GM18519 (cell line): ENCODE measurements around the gene NPC1L1.
"Not testable (repeated sequence)": the region's sequence is repeated elsewhere in the genome, so short reads cannot be mapped to it uniquely, and the experiment has no call there.

Experiments used
- ATAC-seq: cut with Tn5 transposase; IDR thresholded peaks from one replicate; pipeline ENCODE4 v1.9.1; 2021; ENCODE audit warnings: mild to moderate bottlenecking, moderate library complexity; ENCODE audit not compliant: unreplicated experiment, low FRiP score

The NPC1L1 gene

GRCh38 chr7:44565097-44565794 is 24.1 kb upstream of the NPC1L1 start:
- no peak for ATAC-seq

DNA sequence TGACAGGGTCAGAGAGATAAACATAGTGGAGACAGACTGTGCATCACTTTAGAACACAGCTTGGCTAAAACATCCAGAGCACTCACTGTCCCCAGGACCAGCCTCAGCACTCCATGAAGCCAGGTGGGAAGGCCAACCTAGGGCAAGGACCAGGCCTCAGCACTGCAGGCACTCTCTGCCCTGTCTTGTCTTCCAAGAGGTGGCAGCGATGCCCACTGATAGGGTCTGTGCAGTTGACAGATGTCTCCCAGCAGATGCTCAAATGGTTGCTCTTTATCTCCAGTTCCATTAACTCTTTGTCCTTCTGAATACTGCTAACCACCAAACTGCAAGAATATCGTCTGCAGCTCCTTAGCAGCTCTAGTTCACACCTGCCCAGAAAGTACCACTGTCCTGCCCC is 23.5 kb upstream of the NPC1L1 start:
- ATAC-seq: no peak

DNA sequence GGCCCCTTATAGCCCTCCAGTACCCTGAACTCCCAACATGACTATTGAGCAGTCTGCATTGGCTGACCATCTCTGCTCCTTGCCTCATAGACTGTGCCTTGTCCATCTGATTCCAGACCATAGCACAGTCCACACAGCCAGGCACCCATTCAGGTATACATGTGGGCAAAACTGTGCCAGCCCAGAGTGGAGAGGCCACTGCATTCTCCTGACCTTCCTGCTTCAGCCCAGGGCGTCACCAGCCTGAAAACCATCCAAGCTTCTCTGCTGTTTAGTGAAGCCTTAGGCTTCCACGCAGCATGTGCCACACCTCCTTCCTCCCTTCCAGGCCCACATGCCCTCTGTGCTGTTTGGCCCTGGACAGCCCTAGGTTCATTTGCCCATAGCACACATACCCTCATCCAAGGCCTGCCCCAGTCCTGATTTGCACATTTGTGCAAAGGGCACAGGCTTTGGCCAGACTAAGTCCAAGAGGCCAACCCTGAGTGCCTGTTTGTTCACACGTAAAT is 22.1 kb upstream of the NPC1L1 start:
- ATAC-seq: no peak

GRCh38 chr7:44562622-44562962 is 21.5 kb upstream of the NPC1L1 start:
- not testable (repeated sequence) for ATAC-seq

DNA sequence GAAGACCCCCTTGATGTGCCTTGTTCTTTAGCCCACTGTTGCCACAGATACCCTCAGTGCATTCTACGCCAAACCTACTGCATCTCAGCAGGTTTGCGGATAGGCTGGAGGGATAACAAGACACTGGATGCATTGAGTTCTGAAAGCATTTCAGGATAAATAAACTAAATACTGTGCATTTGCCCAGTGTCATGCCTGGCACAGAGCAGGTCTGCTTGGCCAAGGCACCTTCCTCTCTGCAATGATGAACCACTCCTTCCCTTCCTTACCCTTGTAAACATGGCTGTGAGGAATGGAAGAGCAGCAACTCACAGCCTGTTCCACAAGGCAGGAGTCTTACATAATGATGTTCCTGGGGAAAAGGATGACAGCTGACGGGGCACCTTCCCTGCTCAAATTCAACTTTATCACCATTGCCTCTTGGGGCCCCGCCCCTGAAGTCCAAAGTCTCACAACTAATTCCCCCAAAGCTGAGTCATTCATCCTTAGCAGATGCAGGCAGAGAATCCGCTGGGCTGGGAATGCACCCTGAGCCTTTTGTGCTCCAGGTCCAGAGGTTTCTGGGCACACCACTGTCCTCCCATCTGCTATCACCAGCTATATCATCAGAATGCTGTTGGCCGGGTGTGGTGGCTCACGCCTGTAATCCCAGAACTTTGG is 21.0 kb upstream of the NPC1L1 start:
- ATAC-seq: no peak

DNA sequence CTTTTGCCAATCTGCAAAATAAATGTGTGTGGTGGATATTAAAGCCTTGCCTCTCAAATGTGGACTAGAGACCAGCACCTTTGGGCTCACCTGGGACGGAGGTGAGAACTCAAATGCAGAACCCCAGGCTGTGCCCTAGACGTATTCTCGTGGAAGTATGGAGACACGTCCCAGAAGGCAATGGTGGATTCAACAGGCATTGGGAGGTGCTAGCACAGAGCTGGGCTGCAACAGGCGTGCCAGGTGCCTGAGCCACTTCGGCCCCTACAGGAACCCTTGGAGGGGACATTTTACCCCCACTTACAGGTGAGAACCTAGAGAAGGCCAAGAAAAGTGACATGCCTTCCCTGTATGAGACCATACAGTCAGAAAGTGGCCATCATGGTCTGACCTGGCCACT is 20.4 kb upstream of the NPC1L1 start:
- no peak for ATAC-seq

DNA sequence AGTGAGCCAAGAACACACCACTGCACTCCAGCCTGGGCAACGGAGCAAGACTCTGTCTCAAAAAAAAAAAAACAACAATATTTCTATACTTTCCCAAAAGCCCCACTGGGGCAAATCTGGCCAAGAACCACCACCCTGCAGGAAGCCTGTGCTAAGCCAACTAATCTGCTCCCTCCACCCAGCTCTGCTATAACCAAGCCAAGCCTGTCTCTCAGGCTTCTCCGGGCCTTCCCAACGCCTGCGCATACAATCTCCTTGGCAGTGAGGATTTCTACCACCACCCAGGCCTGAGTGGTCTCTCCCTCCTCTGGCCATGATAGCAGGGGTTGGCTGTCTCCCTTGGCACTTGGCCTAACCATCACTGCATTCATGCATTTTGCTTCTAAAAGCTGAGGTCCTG is 18.4 kb upstream of the NPC1L1 start:
- no peak for ATAC-seq

DNA sequence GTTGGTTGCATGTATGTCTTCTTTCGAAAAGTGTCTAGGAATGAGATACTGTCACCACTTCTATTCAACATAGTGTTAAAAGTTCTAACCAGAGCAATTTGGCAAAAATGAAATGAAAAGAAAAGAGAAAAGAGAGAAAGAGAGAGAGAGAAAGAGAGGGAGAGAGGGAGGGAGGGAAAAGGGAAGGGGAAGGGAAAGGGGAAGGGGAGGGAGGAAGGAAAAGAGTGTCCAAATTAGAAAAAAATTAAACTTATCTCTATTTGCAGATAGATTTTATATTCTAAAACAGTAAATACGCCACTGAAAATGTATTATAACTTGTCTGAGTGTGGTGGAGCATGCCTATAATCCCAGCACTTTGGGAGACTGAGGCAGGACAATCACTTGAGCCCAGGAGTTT is 16.4 kb upstream of the NPC1L1 start:
- no peak for ATAC-seq

GRCh38 chr7:44555350-44555749 is 14.2 kb upstream of the NPC1L1 start:
- no peak for ATAC-seq

DNA sequence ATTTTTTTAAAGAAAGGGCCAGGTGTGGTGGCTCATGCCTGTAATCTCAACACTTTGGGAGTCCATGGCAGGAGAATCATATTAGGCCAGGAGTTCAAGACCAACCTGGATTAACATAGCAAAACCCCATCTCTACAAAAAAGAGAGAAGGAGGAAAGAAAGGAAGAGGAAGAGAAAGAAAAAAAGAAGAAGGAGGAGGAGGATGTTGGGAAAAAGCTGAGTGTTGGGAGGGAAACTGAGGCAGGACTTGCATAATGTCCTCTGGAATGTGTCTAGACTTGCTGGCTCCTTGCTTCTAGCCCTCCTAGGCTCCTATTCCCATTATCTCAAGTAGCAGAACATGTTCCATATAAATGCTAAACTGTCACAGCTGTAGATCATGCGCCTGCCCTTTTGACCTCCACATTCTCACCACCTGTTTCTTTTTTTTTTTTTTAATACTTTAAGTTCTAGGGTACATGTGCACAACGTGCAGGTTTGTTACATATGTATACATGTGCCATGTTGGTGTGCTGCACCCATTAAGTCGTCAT is 11.4 kb upstream of the NPC1L1 start:
- ATAC-seq: not testable (repeated sequence)

DNA sequence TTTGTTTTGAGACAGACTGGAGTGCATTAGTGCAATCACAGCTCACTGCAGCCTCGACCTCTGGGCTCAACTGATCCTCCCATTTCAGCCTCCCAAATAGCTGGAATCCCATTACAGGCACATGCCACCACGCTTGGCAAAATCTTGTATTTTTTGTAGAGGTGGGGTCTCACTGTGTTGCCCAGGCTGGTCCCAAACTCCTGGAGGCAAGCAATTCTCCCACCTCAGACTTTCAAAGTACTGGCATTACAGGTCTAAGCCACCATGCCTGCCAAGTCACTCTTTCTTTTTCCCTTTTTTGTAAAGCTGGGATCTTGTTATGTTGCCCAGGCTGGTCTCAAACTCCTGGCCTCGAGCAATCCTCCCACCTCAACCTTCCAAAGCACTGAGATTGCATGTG is 8.3 kb upstream of the NPC1L1 start:
- no peak for ATAC-seq

DNA sequence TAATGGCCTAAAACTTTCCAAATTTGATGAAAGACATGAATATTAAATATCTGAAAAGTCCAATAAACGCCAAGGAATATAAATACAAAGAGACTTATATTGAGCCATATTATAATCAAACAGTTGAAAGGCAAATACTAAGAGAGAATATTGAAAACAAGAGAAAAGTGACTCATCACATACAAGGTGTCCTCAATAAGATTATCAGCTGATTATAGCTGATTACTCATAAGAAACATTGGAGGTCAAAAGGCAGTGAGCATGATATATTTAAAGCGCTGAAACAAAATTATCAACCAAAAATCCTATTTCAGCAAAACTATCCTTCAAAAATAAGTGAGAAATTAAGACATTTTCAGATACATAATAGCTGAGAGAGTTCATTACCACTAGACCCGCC is 7.8 kb upstream of the NPC1L1 start:
- no peak for ATAC-seq

DNA sequence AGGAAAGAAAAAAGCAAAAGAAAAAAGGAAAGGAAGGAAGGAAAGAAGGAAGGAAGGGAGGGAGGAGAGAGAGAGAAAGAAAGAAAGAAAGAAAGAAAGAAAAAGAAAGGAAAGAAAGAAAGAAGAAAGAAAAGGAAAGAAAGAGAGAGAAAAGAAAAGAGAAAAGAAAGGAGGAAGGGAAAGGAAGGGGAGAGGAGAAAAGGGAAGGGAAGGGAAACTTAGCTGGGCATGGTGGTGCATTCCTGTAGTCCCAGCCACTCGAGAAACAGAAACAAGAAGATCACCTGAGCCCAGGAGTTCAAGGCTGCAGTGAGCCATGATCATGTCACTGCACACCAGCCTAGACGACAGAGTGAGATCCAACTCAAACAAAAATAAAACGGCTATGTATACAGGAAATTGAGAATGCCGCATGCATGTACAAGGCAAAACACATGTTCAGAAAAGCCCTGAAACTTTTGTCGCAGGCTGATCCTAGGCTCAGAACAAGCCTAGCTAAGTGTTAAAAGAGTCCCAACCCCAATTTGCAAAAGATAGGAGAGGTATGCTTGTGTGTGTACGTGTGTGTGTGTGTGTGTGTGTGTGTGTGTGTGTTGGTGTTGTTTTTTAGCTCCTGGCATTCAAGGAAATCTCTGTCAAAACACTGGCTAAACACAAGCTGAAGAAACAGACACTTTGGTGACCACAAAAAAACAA is 6.6 kb upstream of the NPC1L1 start:
- ATAC-seq: no peak

DNA sequence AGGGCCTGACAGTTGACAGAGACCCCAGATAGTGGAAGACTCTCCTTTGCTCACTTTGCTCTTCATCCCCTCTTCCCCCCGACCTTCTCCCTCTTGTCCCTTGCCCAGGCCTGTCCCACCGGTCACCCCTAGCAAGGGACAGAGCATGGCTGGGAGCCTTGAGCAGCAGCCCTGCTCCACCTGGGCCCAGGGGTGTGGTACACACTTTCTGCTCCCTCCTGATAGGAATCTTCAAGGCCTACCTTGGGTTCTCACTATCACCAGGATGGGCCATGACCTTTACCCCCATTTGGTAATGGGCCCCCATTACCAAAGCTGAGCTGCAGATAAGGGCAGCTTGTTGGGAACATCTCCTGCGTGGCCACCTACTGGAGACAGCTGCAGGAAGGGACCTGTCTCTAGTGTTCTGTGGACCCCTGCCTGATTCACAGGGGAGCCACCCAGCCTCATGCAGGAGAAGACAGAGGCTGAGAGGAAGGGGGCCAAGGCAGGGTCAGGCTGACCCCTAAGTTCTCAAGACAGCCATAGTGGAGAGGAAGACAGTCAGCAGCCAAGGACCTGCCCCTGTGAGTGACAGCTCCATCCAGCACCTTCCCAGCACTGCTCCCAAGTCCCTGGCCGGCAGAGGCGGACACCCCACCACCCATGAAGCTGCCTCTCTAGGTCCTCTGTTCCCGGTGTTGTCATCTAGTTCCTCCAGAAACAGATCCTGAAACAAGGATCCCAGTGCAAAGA is 913 bp upstream of the NPC1L1 start:
- ATAC-seq: no peak

DNA sequence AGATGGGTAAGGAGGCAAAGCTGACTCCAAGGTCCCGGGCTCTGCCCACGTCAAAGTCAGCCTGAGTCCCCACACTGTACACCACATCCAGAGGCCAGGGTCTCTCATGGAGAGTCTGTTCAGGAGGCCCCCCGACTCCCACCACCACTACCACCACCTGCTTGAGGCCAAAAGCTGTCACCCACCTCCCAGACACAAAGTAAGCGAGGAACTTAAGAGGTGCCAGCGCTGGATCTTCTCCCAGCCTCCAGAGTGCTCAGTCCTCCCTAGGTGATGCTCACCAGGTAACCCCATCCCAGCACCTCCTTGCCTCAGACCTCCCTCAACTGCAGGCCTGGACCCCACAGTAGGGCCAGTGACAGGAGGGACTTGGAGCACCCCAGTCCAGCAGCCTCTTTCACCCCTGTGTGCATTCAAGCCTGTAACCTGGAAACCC is 520 bp downstream of the NPC1L1 start:
- no peak for ATAC-seq

- no peak for ATAC-seq
These were observed 1.2 kb downstream of the NPC1L1 start for GRCh38 chr7:44539669-44540506.

DNA sequence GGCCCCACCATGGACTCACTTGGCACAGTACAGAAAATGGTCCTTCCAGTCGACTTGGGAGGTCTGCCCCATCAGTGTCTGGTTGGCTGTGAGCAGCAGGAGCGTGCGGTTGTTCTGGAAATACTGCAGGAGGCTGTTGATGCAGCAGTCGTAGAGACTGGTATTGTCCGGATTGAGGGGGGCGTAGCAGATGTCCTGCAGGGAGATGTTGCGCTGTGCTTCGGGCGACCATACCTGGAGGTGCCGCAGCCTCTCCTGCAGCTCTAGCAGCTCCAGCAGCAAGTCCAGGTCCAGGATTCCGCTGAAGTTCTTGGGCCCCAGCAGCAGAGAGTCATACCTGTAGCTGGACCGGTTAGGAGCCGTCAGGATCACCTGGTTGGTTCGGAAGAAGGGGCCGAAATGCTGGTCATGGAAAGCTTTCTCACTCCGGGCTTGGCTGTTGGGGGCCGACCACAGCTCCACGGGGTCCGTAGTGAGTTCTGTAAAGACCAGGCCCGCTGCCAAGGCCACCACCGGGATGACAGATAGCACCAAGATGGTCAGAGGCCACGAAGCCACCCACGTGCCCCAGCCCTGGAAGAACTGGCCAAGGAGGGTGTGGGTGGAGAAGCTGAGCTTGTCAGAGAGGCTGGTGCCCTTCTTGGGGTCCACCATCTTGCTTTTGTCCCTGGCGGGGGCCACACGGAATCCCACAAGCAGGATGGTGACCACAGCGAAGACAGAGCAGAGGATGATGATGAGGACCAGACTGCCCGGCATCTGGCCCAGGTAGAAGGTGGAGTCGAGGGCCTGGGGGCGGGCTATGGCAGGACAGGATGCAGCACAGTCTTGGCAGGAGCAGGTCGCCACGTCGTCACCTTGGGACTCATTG is 2.1 kb downstream of the NPC1L1 start:
- ATAC-seq: no peak

DNA sequence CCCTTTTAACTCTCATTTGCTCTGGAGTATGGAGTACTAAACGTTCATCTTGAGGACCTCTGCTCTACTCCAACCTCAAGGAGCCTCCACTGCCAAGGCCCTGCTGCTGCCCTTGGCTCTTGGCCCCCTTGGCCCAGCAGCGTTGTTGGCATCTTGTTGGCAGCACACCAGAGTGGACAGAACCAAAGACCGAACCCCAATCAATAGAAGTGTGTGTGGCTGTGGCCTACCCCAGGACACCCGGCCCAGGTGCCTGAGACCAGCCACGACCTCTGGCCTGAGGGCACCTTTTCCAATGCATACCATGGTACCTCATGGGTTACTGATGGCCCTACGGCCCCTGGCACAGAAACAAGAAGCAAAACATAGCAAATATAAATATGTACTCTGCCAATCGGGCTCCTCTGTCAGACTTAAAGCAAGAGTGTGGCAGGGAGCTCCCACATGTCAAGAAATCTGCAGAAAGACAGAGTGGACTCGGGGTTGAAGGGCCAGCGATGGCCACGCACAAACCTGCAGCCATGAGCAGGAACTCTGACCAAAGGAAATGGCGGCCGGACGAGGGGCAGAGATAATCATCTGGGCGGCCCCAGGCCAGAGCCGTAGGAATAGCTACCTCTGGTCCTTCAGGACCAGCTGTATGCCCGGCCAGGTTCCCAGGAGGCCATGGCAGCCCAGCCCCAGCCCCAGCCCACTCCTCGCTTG is 2.9 kb downstream of the NPC1L1 start:
- no peak for ATAC-seq
